GM12891 (cell line): Measurements from ENCODE around the gene HHIP.

Experiments used
- POLR2A ChIP-seq: IDR thresholded peaks from 2 replicates; pipeline ENCODE4 v1.6.1; 2011; ENCODE audit warnings: low read depth, low read length, control low read depth
- POLR2AphosphoS5 ChIP-seq: IDR thresholded peaks from 2 replicates; pipeline ENCODE4 v1.6.1; 2011; ENCODE audit warnings: low read depth, low read length, control low read depth
- POU2F2 ChIP-seq: IDR thresholded peaks from 2 replicates; pipeline ENCODE4 v1.6.1; 2011; ENCODE audit warnings: low read depth, mild to moderate bottlenecking, control low read depth, low read length, moderate library complexity
- SPI1 ChIP-seq: IDR thresholded peaks from 2 replicates; pipeline ENCODE4 v1.6.1; 2011; ENCODE audit warnings: low read depth, low read length, control low read depth
- TAF1 ChIP-seq: IDR thresholded peaks from 2 replicates; pipeline ENCODE4 v1.6.1; 2011; ENCODE audit warnings: low read depth, low read length, control low read depth

GRCh38 chr4:144788469-144788868 is 142.5 kb downstream of the HHIP start:
- TF ChIP-seq POLR2A, result no peak
- no peak for TF ChIP-seq POLR2AphosphoS5
- TF ChIP-seq TAF1, result no peak
- no peak for TF ChIP-seq SPI1
- no peak for TF ChIP-seq POU2F2
